ENCODE measurements around the gene ANKRD45.
"Not testable (repeated sequence)": the region's sequence is repeated elsewhere in the genome, so short reads cannot be mapped to it uniquely, and the experiment has no call there.

ANKRD45 gene

GRCh38 chr1:173568483-173568882, 101.2 kb downstream of the ANKRD45 start:
- peaks cover 11% of the 10 kb centered on the region for H3K9me3 Mint-ChIP-seq (ENCODE audit: low read depth)
- H3K27me3 Mint-ChIP-seq, result no peaks in the 10 kb centered on the region
- no peak overlapping the region for H3K27ac Mint-ChIP-seq
- no peaks in the 10 kb centered on the region for H3K36me3 Mint-ChIP-seq
- no peak overlapping the region for H3K4me3 Mint-ChIP-seq
- H3K4me1 Mint-ChIP-seq (ENCODE audit: low read depth), result peaks cover 10% of the 10 kb centered on the region

DNA sequence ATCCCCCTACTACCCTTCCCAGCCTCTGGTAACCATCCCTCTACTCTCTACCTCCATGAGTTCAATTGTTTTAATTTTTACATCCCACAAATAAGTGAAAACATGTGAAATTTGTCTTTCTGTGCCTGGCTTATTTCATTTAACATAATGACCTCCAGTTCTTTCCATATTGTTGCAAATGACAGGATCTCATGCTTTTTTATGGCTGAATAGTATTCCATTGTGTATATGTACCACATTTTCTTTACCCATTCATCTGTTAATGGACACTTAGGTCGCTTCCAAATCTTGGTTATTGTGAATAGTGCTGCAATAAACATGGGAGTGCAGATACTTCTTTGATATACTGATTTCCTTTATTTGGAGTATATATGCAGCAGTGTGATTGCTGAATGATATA, 105.8 kb downstream of the ANKRD45 start:
- H3K27me3 Mint-ChIP-seq; H3K36me3 Mint-ChIP-seq; H3K4me3 Mint-ChIP-seq; H3K27ac Mint-ChIP-seq; H3K4me1 Mint-ChIP-seq (ENCODE audit: low read depth): not testable (repeated sequence)
- peaks cover 11% of the 10 kb centered on the region for H3K9me3 Mint-ChIP-seq (ENCODE audit: low read depth)

- H3K4me1 Mint-ChIP-seq (ENCODE audit: low read depth), result peaks cover 12% of the 10 kb centered on the region
- no peak overlapping the region for H3K4me3 Mint-ChIP-seq
- H3K9me3 Mint-ChIP-seq (ENCODE audit: low read depth), result peaks cover 11% of the 10 kb centered on the region
- H3K27me3 Mint-ChIP-seq, result no peaks in the 10 kb centered on the region
- H3K36me3 Mint-ChIP-seq, result no peaks in the 10 kb centered on the region
- no peak overlapping the region for H3K27ac Mint-ChIP-seq
These were observed 106.8 kb downstream of the ANKRD45 start for GRCh38 chr1:173562813-173563212.

- no peaks in the 10 kb centered on the region for H3K27me3 Mint-ChIP-seq
- no peaks in the 10 kb centered on the region for H3K36me3 Mint-ChIP-seq
- H3K27ac Mint-ChIP-seq, result no peak overlapping the region
- peaks cover 12% of the 10 kb centered on the region for H3K4me1 Mint-ChIP-seq (ENCODE audit: low read depth)
- peaks cover 5% of the 10 kb centered on the region for H3K9me3 Mint-ChIP-seq (ENCODE audit: low read depth)
- no peak overlapping the region for H3K4me3 Mint-ChIP-seq
These were observed 108.4 kb downstream of the ANKRD45 start for GRCh38 chr1:173561263-173561662.

GRCh38 chr1:173560285-173560880, 109.3 kb downstream of the ANKRD45 start:
- H3K9me3 Mint-ChIP-seq (ENCODE audit: low read depth), result peaks cover 4% of the 10 kb centered on the region
- H3K27ac Mint-ChIP-seq, result no peak overlapping the region
- H3K4me3 Mint-ChIP-seq, result no peak overlapping the region

More at GRCh38 chr1:173560285-173560880, 109.3 kb downstream of the ANKRD45 start:
- no peaks in the 10 kb centered on the region for H3K36me3 Mint-ChIP-seq
- no peaks in the 10 kb centered on the region for H3K27me3 Mint-ChIP-seq
- peaks cover 14% of the 10 kb centered on the region for H3K4me1 Mint-ChIP-seq (ENCODE audit: low read depth)

Data from activated naive CD8-positive, alpha-beta T cell (primary cell).